Endothelial cell of umbilical vein (primary cell): ENCODE results near the gene ING2. TPM values are rescaled to one million over a fixed set of nuclear protein-coding genes. Genes with fewer than 3 reads are reported as not detected.
"Not testable (repeated sequence)": the region's sequence is repeated elsewhere in the genome, so short reads cannot be mapped to it uniquely, and the experiment has no call there.

ENCODE experiments used
- BruUV-seq: library from RNA; stranded (reverse); fragments of 400-500 nt; replicated peaks from 2 replicates; lab custom pipeline; 2021; lab: Mats Ljungman, UMichigan
- CTCF ChIA-PET: fragments of 300-600, 350-600 bp; sonication (Branson Sonifier 250); formaldehyde crosslinking; loops from one replicate; lab custom pipeline; 2021; ENCODE audit warnings: antibody characterized with exemption, inconsistent platforms; lab: Charles Lee
- POLR2A ChIA-PET: fragments of 300-600, 350-600 bp; sonication (Branson Sonifier 250); formaldehyde crosslinking; loops from one replicate; lab custom pipeline; 2021; ENCODE audit warnings: antibody characterized with exemption, inconsistent platforms; lab: Charles Lee
- DNase-seq: peaks from one replicate; pipeline ENCODE4 v3.0.0-alpha.2; 2011; ENCODE audit warnings: low read depth, low spot score
- FAIRE-seq: peaks from 2 replicates; lab custom pipeline; 2011; peaks lifted over from hg19 to GRCh38; lab: Jason Lieb, UNC
- H2AFZ ChIP-seq: 2 replicates; pipeline ENCODE4 v1.6.0; 2012; ENCODE audit warnings: low read depth, low read length, control low read depth, inconsistent platforms
- H3K27ac ChIP-seq: 2 replicates; pipeline ENCODE4 v1.5.1; 2011; ENCODE audit warnings: low read depth, mild to moderate bottlenecking, control low read depth, low read length, moderate library complexity; ENCODE audit not compliant: insufficient read depth
- H3K27me3 ChIP-seq, 2 experiments: 2 replicates each; pipeline versions ENCODE4 v1.6.0 to v1.6.1; 2011; ENCODE audit warnings: low read length in 2 of 2, mixed read lengths in 1 of 2; ENCODE audit not compliant: control insufficient read depth in 2 of 2, insufficient read depth in 2 of 2
- H3K36me3 ChIP-seq, 2 experiments: 2 replicates in 1 of 2; 3 replicates in 1 of 2; pipeline ENCODE4 v1.5.1; 2011; ENCODE audit warnings: low read length in 2 of 2, mild to moderate bottlenecking in 1 of 2, moderate library complexity in 1 of 2; ENCODE audit not compliant: control insufficient read depth in 2 of 2, insufficient read depth in 2 of 2; ENCODE audit errors: extremely low read depth in 1 of 2
- H3K4me1 ChIP-seq: 3 replicates; pipeline ENCODE4 v1.5.1; 2011; ENCODE audit warnings: mild to moderate bottlenecking, low read length; ENCODE audit not compliant: control insufficient read depth, insufficient read depth; ENCODE audit errors: extremely low read depth
- H3K4me2 ChIP-seq: 2 replicates; pipeline ENCODE4 v1.6.1; 2011; ENCODE audit warnings: low read length, control low read depth, mixed read lengths; ENCODE audit not compliant: insufficient read depth
- H3K4me3 ChIP-seq, 3 experiments: fragments of 200-600 bp in 1 of 3; sonication (generic), shearing (Covaris generic) in 1 of 3; replicated peaks in 1 of 3; 2 replicates each; pipeline ENCODE4 v1.5.1; 2011 to 2016; ENCODE audit warnings: control low read depth in 3 of 3, low read length in 3 of 3, mild to moderate bottlenecking in 2 of 3, inconsistent platforms in 1 of 3, low read depth in 1 of 3, moderate library complexity in 1 of 3; ENCODE audit not compliant: insufficient read depth in 1 of 3
- H3K79me2 ChIP-seq: 2 replicates; pipeline ENCODE4 v1.6.0; 2012; ENCODE audit warnings: low read length, inconsistent platforms; ENCODE audit not compliant: control insufficient read depth, insufficient read depth
- H3K9ac ChIP-seq: replicated peaks from 2 replicates; pipeline ENCODE3; 2011; ENCODE audit warnings: low read length, control low read depth; ENCODE audit not compliant: insufficient read depth; ENCODE audit errors: extremely low read depth
- H3K9me1 ChIP-seq: replicated peaks from 3 replicates; pipeline ENCODE4 v1.6.0; 2011; ENCODE audit warnings: mild to moderate bottlenecking, low read length; ENCODE audit not compliant: control insufficient read depth, insufficient read depth; ENCODE audit errors: extremely low read depth
- H3K9me3 ChIP-seq: replicated peaks from 2 replicates; pipeline ENCODE4 v1.5.1; 2012; ENCODE audit warnings: low read length, inconsistent platforms; ENCODE audit not compliant: control insufficient read depth, insufficient read depth
- H4K20me1 ChIP-seq: replicated peaks from 2 replicates; pipeline ENCODE3; 2011; ENCODE audit warnings: mild to moderate bottlenecking, low read length; ENCODE audit not compliant: control insufficient read depth, insufficient read depth; ENCODE audit errors: extremely low read depth
- CTCF ChIP-seq, 2 donors: IDR thresholded peaks; 1 replicate in 1 of 2; 2 replicates in 1 of 2; pipeline ENCODE4 v1.5.1; 2011; ENCODE audit warnings: low read length in 2 of 2, mild to moderate bottlenecking in 2 of 2, moderate library complexity in 2 of 2, control low read depth in 1 of 2, inconsistent platforms in 1 of 2, low read depth in 1 of 2; ENCODE audit not compliant: insufficient read depth in 1 of 2; ENCODE audit errors: extremely low read depth in 1 of 2
- EZH2 ChIP-seq: IDR thresholded peaks from 2 replicates; pipeline ENCODE4 v1.6.1; 2012; ENCODE audit warnings: borderline replicate concordance, low read depth, mild to moderate bottlenecking, moderate library complexity, low read length, inconsistent platforms; ENCODE audit not compliant: severe bottlenecking
- FOS ChIP-seq: IDR thresholded peaks from 2 replicates; pipeline ENCODE4 v1.6.1; 2011; ENCODE audit warnings: mild to moderate bottlenecking, low read length, moderate library complexity, borderline replicate concordance; ENCODE audit not compliant: insufficient read depth
- GATA2 ChIP-seq: IDR thresholded peaks from 2 replicates; pipeline ENCODE4 v1.7.0; 2011; ENCODE audit warnings: low read depth, mild to moderate bottlenecking, moderate library complexity, mixed read lengths, low read length; ENCODE audit not compliant: insufficient read length, insufficient read depth
- JUN ChIP-seq: IDR thresholded peaks from 2 replicates; pipeline ENCODE4 v1.6.1; 2011; ENCODE audit warnings: borderline replicate concordance, low read depth; ENCODE audit not compliant: insufficient read length, insufficient read depth
- MAX ChIP-seq: IDR thresholded peaks from 2 replicates; pipeline ENCODE4 v1.6.1; 2011; ENCODE audit not compliant: insufficient read depth, insufficient read length
- MYC ChIP-seq: IDR thresholded peaks from one replicate; pipeline ENCODE4 v1.6.1; 2011; ENCODE audit warnings: mild to moderate bottlenecking, low read depth, low read length
- POLR2A ChIP-seq: IDR thresholded peaks from 2 replicates; pipeline ENCODE4 v1.6.1; 2012; ENCODE audit warnings: low read depth, mild to moderate bottlenecking, control low read depth, low read length
- POLR2AphosphoS5 ChIP-seq: IDR thresholded peaks from 2 replicates; pipeline ENCODE4 v1.6.1; 2012; ENCODE audit warnings: low read depth, mild to moderate bottlenecking, control low read depth, low read length, moderate library complexity; ENCODE audit not compliant: insufficient read depth
- dilution Hi-C: fragments of 300-500 bp; cut with MboI; formaldehyde crosslinking; loops from one replicate; pipeline ENCODE4 v1.15.0; 2019; ENCODE audit warnings: low sequenced_read_pairs; ENCODE audit not compliant: extremely low pct_ligation_motif_present
- intact Hi-C: fragments of 100-400 bp; cut with micrococcal nuclease; formaldehyde crosslinking; loops from one replicate; pipeline ENCODE4 v1.10.0; 2022
- polyA plus RNA-seq, 4 experiments: library from polyadenylated mRNA; depleted of rRNA in 3 of 4; stranded (reverse) in 3 of 4; unstranded in 1 of 4; fragments of >200 nt; gene quantifications; 2 replicates each; pipeline versions ENCODE4 v1.2.1 to v1.2.3, GENCODE V29; 2011 to 2012; ENCODE audit warnings: missing spikeins in 1 of 4
- total RNA-seq: library from RNA; stranded (reverse); gene quantifications from 2 replicates; pipeline ENCODE4 v1.2.3, GENCODE V29; 2021

ING2 gene
- total and polyA plus RNA-seq, 2 donors (not counting 3 experiments of a cell fraction or from before 2014, with no cell fraction given) = 2.7 to 8.4 TPM

- no peaks in the 10 kb centered on the region for H3K9me3 ChIP-seq
- BruUV-seq = no TSS peak
- FAIRE-seq (no peak), DNase-seq (no peak)
- dilution Hi-C loops (no loop called here), intact Hi-C loops (no loop called here)
- H3K9me1 ChIP-seq = no peaks in the 10 kb centered on the region
- H3K27ac ChIP-seq = no peak overlapping the region
- no peak overlapping the region for H3K9ac ChIP-seq
- no peak overlapping the region for H3K4me2 ChIP-seq
- no peak overlapping the region for H2AFZ ChIP-seq
- CTCF ChIA-PET = no interaction called here
- no peaks in the 10 kb centered on the region for H4K20me1 ChIP-seq
- H3K4me3 ChIP-seq = no peak overlapping the region
- H3K79me2 ChIP-seq = no peaks in the 10 kb centered on the region
- POLR2A ChIA-PET = interaction anchor here (0.6 kb wide), 1 partner anchor 17 kb away, joined by 3 read pairs; no protein-coding TSS in a partner anchor
- H3K4me1 ChIP-seq = no peaks in the 10 kb centered on the region
- H3K27me3 ChIP-seq = no peaks in the 10 kb centered on the region
- no peak for TF ChIP-seq GATA2
- TF ChIP-seq JUN = no peak
- no peak for TF ChIP-seq FOS
- no peak for TF ChIP-seq MAX
- no peak for TF ChIP-seq POLR2AphosphoS5
- TF ChIP-seq POLR2A = no peak
- TF ChIP-seq EZH2 = no peak
- no peak for TF ChIP-seq MYC
- TF ChIP-seq CTCF (IDR thresholded peaks at IDR 0.05; ENCODE audit: extremely low read depth in 1 of 2, insufficient read depth in 1 of 2, low read depth in 1 of 2, low read length in 2 of 2) = no peak
- no peaks in the 10 kb centered on the region for H3K36me3 ChIP-seq
Observed at GRCh38 chr4:183458005-183458404, 46.9 kb upstream of the ING2 start.

- H3K27me3 ChIP-seq, H3K36me3 ChIP-seq, FAIRE-seq, H3K9me3 ChIP-seq, H3K27ac ChIP-seq, H3K9ac ChIP-seq, intact Hi-C loops, POLR2A ChIA-PET, H3K9me1 ChIP-seq, H3K79me2 ChIP-seq, H2AFZ ChIP-seq, dilution Hi-C loops, DNase-seq, H4K20me1 ChIP-seq, H3K4me3 ChIP-seq, H3K4me1 ChIP-seq, BruUV-seq, H3K4me2 ChIP-seq, CTCF ChIA-PET: not testable (repeated sequence)
Observed at GRCh38 chr4:183463903-183464619, 40.8 kb upstream of the ING2 start.

- H3K4me2 ChIP-seq, H3K9me1 ChIP-seq, H3K79me2 ChIP-seq, POLR2A ChIA-PET, H4K20me1 ChIP-seq, H2AFZ ChIP-seq, H3K27ac ChIP-seq, H3K4me1 ChIP-seq, H3K27me3 ChIP-seq, BruUV-seq, dilution Hi-C loops, H3K36me3 ChIP-seq, intact Hi-C loops, H3K9me3 ChIP-seq, H3K4me3 ChIP-seq, FAIRE-seq, CTCF ChIA-PET, H3K9ac ChIP-seq, DNase-seq: not testable (repeated sequence)
Observed at GRCh38 chr4:183465879-183466278, 39.0 kb upstream of the ING2 start.
